ENCODE data around the gene PDE8B. TPM values are rescaled to one million over a fixed set of nuclear protein-coding genes. Genes with fewer than 3 reads are reported as not detected.

Gene PDE8B
- total and polyA plus RNA-seq, 12 donors = 1.1 to 6.8 (median 4.8) TPM

- Histone ChIP-seq H3K27me3 (no peaks in the 10 kb centered on the region), H3K4me3 (no peak overlapping the region), H3K9me3 (replicated peaks in 1 of 3) (no peaks in the 10 kb centered on the region), H3K4me1 (replicated peaks in 1 of 2) (no peaks in the 10 kb centered on the region), H3K27ac (no peak overlapping the region), H3K36me3 (replicated peaks in 1 of 2) (no peaks in the 10 kb centered on the region)
- TF ChIP-seq CTCF (IDR thresholded peaks at IDR 0.05) = no peak
- no peak for TF ChIP-seq POLR2A (IDR thresholded peaks at IDR 0.05)
- WGBS, 4 donors = 85 to 93% (median 86%) methylated on average over 2 of the region's 2 CpGs
- no peak for DNase-seq
- intact Hi-C loops (cut with DNase I) = no loop called here
These were observed 180.3 kb downstream of the PDE8B start for GRCh38 chr5:77390795-77391194.

GRCh38 chr5:77391240-77391765, 180.8 kb downstream of the PDE8B start:
- Histone ChIP-seq H3K4me1 (replicated peaks in 1 of 2) (no peaks in the 10 kb centered on the region), H3K4me3 (no peak overlapping the region), H3K27ac (no peak overlapping the region), H3K27me3 (no peaks in the 10 kb centered on the region), H3K36me3 (replicated peaks in 1 of 2) (no peaks in the 10 kb centered on the region), H3K9me3 (replicated peaks in 1 of 3) (no peaks in the 10 kb centered on the region)
- DNase-seq = no peak
- intact Hi-C loops (cut with DNase I) = no loop called here
- no peak for TF ChIP-seq POLR2A (IDR thresholded peaks at IDR 0.05)
- TF ChIP-seq CTCF (IDR thresholded peaks at IDR 0.05) = no peak
- WGBS, 4 donors = 84 to 91% (median 91%) methylated on average over 9 to 10 of the region's 10 CpGs

- Histone ChIP-seq H3K4me3 (no peak overlapping the region), H3K27me3 (no peaks in the 10 kb centered on the region), H3K4me1 (replicated peaks in 1 of 2) (no peaks in the 10 kb centered on the region), H3K36me3 (replicated peaks in 1 of 2) (no peaks in the 10 kb centered on the region), H3K27ac (no peak overlapping the region), H3K9me3 (replicated peaks in 1 of 3) (no peaks in the 10 kb centered on the region)
- intact Hi-C loops (cut with DNase I) = no loop called here
- TF ChIP-seq POLR2A (IDR thresholded peaks at IDR 0.05) = no peak
- TF ChIP-seq CTCF (IDR thresholded peaks at IDR 0.05) = no peak
- 76 to 87% (median 83%) methylated on average over 3 of the region's 3 CpGs for WGBS, 4 donors
- no peak for DNase-seq
These were observed 183.7 kb downstream of the PDE8B start for GRCh38 chr5:77394064-77394715.

- Histone ChIP-seq H3K4me3 (no peak overlapping the region), H3K4me1 (replicated peaks in 1 of 2) (no peaks in the 10 kb centered on the region), H3K27ac (no peak overlapping the region), H3K9me3 (replicated peaks in 1 of 3) (no peaks in the 10 kb centered on the region), H3K27me3 (no peaks in the 10 kb centered on the region), H3K36me3 (replicated peaks in 1 of 2) (no peaks in the 10 kb centered on the region)
- DNase-seq = no peak
- TF ChIP-seq CTCF (IDR thresholded peaks at IDR 0.05) (no peak), POLR2A (IDR thresholded peaks at IDR 0.05) (no peak)
- 82 to 100% (median 93%) methylated on average over 1 of the region's 1 CpG for WGBS, 4 donors
- intact Hi-C loops (cut with DNase I) = no loop called here
These were observed 185.5 kb downstream of the PDE8B start for GRCh38 chr5:77396017-77396416.
